Astrocyte of the cerebellum (primary cell): ENCODE results near the gene SLC35F3.

Source experiments
- DNase-seq: peaks from one replicate; pipeline ENCODE4 v3.0.0-alpha.2; 2011; ENCODE audit warnings: low read depth
- H3K4me3 ChIP-seq: 2 replicates; pipeline ENCODE4 v1.5.1; 2011; ENCODE audit warnings: mild to moderate bottlenecking, low read depth, low read length, moderate library complexity
- in situ Hi-C: cut with HindIII; loops from 2 replicates; pipeline ENCODE4 v1.10.0; 2017; ENCODE audit warnings: low sequenced_read_pairs
- TF ChIP-seq, protein P1 (sequence below): IDR thresholded peaks from 2 replicates; pipeline ENCODE4 v1.5.1; 2012; ENCODE audit warnings: low read length, low read depth, moderate library complexity, mild to moderate bottlenecking; ENCODE audit errors: missing control alignments

SLC35F3 gene

DNA sequence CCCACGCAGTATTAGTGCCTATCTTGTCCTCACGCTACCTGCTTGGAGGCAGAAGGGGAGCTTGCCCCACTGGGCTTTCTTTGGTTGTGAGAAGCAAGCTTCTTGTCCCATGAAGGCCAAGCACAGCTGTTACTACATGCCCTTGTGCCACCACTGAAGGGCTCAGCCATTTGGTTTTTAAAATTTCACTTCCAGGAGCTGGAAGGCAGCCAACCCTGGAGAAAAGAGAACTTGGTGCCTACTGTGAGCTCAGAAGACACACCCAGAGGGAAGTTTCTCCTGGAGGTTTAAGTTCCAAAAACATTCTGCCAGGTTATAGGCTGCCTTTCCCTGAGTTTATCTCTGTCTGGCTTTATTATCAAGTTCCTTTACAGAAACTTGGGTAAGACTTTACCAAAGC, 187.4 kb downstream of the SLC35F3 start:
- in situ Hi-C loops, result no loop called here
- DNase-seq, result no peak
- TF ChIP-seq, protein P1, sequence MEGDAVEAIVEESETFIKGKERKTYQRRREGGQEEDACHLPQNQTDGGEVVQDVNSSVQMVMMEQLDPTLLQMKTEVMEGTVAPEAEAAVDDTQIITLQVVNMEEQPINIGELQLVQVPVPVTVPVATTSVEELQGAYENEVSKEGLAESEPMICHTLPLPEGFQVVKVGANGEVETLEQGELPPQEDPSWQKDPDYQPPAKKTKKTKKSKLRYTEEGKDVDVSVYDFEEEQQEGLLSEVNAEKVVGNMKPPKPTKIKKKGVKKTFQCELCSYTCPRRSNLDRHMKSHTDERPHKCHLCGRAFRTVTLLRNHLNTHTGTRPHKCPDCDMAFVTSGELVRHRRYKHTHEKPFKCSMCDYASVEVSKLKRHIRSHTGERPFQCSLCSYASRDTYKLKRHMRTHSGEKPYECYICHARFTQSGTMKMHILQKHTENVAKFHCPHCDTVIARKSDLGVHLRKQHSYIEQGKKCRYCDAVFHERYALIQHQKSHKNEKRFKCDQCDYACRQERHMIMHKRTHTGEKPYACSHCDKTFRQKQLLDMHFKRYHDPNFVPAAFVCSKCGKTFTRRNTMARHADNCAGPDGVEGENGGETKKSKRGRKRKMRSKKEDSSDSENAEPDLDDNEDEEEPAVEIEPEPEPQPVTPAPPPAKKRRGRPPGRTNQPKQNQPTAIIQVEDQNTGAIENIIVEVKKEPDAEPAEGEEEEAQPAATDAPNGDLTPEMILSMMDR, result no peak

DNA sequence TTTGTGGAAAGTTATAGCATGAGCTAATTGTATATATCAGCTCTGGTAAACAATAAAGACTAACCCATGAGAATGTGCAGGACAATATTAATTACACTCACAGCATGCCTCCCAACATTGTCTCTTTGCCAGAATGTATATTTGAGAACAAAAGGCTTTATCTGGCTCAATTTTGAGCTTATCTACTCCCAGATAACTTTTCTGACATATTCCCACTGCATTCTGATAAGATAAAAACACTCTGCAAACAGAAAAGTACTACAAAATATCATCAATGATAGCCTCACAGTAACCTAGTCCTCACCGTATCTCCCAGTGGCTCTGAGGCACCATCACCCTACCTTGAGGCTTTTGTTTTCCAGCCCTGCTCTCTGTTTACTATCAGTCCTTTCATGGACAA, 188.6 kb downstream of the SLC35F3 start:
- TF ChIP-seq, protein P1, result no peak
- no peak overlapping the region for H3K4me3 ChIP-seq
- DNase-seq, result no peak
- in situ Hi-C loops, result no loop called here

More for the DNA sequence above, 187.4 kb downstream of the SLC35F3 start:
- H3K4me3 ChIP-seq, result no peak overlapping the region

DNA sequence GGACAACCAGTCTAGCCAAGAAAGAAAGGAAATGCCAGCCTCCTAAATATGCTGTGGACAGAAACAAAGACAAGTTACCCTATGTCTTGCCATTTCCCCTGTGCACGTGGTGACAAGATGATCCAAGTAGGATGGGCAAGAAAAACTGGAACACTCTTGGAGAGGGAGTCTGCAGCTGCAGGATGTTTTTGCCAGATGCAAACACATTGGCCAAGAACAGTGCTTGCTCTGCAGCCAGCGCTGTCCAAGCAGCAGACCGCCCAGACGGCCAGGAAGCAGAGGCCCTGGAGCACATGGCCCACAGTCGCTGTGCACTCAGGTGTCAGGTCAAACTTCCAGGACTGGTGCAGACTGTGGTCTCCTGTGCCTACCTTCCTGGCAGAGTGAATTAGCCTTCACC, 189.3 kb downstream of the SLC35F3 start:
- no peak for DNase-seq
- in situ Hi-C loops, result no loop called here
- H3K4me3 ChIP-seq, result no peak overlapping the region
- TF ChIP-seq, protein P1, result no peak

DNA sequence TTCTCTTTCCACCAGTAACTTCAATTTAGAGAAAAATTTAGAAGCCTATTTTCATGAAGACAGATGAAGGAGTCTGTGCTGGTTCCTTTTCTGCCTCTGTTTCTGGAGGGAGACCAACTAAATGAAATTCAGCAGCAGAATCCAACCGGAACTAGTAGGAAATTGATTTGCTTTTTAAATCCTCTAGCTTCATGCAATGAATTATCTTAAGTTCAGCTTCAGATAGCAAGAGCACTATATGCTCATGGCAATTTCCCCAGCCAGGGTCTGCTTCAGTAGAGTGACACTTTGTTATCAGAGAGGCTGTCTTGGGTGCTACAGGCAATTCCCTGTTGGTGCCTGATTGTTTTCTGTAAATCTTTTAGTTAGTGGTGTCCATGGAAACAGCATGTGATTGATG, 189.7 kb downstream of the SLC35F3 start:
- DNase-seq, result no peak
- TF ChIP-seq, protein P1, result no peak
- H3K4me3 ChIP-seq, result no peak overlapping the region
- in situ Hi-C loops, result no loop called here

DNA sequence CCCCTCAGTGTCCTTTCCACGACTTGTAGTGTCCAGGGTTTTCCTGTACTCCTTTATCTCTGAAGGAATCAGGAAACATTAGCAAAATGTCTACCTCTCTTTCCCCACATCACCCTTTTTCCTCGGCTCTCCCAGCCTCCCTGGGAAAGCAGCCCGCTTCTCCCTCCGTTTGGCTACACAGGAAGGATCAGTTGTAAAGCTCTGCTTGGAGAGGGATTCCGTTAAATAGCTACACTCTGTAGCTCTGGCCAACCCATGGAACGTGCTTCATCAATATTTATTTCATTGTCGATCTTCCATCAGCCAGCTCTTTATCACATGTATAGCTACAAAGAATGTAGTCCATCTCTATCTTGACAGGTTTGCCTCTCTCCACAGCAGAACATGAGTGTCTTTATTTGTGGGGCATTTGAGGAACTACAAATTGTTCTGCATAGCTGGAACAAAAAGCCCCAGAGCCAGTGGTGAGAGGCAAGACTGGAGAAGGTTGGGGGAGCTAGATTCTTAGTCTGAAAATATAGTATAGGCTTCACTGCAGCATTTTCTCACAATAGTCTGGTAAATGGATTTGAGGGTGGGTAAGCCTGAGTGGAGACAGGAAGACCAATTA, 191.8 kb downstream of the SLC35F3 start:
- H3K4me3 ChIP-seq, result no peak overlapping the region
- DNase-seq, result no peak
- TF ChIP-seq, protein P1, result no peak
- in situ Hi-C loops, result no loop called here

DNA sequence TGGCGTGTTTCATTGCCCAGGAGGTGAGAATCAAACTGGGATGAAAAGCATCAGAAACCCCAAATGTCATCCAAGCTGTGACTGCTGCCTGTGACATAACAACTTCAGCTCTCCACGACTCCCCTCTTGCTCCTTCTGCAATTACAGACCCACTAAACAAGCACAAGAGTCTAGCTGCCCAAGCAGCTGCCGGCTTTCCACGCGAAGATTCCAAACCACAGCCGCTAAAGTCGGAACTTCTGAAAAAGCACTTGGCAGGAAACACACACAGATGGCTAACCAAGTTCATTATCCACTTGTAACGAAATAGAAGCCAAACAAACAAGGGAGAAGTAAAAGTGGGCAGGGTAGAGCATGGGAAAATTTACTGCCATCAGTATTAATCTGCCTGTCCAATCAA, 198.1 kb downstream of the SLC35F3 start:
- TF ChIP-seq, protein P1, result no peak
- in situ Hi-C loops, result no loop called here
- no peak overlapping the region for H3K4me3 ChIP-seq
- peak; percentile 73 for DNase-seq
